Measurements from ENCODE around the gene TMEM236.

Gene TMEM236

DNA sequence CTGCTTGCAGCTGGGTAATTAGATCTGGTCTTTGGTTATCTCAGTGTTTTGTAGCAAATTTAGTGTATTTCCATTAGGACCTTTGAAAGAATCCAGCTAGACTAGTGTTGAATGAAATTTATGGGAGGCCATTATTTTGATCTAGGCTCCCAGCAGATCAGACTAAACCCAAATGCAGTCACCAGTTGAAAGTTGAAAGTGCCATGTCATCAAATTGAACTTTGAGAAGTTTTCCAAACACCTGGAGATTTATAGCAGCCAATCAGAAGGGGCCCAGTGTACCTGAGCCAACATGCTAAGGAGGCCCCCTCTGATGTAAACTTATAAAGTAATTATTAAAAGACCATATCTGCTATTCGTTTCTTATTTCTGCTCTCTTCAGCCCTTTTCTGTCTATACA, 11.3 kb upstream of the TMEM236 start:
- no peak for DNase-seq (ENCODE audit: low spot score)

DNA sequence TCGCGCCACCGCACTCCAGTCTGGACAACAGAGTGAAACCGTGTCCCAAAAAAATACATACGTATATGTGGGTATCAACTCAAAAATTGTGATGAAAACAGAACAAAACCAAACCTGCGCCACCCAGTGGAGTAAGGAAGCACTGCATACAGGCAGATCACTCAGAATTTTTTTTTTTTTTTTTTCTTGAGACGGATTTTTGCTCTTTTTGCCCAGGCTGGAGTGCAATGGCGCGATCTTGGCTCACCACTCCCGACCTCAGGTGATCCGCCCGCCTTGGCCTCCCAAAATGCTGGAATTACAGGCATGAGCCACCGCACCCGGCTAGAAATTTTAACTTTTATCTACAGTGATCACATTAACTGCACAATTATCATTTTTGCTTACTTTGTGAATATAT, 9.1 kb upstream of the TMEM236 start:
- peak; percentile 71 for DNase-seq (ENCODE audit: low spot score)

DNA sequence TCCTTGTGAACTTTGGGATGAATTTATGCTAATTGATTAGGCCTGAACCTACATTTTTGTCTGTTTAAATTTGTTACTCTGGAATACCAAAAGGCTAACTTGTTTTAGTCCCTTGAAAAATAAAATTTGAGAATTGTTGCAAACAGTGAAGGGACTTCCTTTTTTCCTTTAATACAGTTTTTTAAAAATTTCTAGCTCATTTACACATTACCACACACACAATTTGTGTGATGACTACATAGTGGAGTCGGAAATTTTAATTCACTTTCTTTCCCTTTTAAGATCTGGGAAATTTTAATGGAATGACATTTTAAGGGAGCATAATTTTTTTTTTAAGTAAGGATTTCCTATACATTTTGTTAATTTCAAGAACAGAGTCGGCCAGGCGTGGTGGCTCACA, 8.6 kb upstream of the TMEM236 start:
- no peak for DNase-seq (ENCODE audit: low spot score)

DNA sequence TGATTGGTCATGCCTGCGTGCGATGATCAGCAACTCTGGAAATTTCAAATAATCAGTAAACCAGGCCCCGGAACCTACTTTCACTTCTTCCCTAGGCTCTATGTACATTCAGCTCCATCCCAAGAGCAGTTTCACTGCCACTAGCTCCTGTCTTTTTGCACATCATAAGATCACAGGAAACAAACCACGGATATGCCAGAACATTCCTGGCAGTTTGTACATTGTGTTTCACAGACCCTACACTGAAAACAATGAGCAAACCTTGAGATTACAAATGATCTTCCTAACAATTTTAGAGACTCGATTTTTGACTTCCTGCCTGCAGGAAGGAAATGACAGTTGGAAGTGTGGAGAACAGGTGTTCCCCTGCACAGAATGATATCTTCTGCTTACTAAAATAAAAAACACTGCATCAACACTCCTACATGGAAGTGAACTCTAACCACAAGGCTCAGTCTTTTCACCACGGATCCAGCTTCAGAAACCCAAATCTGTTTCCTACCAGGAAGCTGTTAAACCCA, 7.6 kb upstream of the TMEM236 start:
- no peak for DNase-seq (ENCODE audit: low spot score)

DNA sequence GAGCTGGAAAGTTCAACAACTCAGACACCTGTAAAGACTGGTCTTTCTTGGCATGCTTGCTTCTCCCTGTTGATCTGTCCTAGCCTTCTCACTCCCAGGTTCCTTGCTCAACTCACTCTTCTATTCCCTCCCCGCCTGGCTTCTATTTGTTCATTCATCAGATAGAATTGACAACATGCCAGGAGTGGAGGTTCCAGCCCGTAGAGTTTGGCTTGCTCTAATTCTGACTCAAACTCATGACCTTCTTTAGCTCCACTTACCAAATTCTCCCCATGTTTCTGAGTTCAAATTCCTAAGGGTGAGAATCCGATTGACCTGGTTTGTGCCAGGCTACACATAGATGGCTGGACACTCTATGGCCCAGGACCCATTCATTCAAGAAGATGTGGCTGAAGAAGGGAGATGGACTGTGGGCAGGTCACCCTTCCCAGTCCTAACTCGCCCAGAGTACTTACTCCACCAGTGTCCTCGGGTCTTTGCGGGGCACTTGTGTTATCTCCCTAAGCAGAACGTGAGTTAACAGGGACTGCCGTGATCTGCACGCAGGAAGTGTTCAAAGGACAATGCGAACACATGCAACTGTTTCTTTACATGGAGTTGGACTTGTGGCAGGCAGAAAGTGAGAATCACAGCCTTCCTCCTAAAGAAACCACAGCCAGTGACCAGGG, 4.0 kb upstream of the TMEM236 start:
- DNase-seq (ENCODE audit: low spot score): peak; percentile 33

DNA sequence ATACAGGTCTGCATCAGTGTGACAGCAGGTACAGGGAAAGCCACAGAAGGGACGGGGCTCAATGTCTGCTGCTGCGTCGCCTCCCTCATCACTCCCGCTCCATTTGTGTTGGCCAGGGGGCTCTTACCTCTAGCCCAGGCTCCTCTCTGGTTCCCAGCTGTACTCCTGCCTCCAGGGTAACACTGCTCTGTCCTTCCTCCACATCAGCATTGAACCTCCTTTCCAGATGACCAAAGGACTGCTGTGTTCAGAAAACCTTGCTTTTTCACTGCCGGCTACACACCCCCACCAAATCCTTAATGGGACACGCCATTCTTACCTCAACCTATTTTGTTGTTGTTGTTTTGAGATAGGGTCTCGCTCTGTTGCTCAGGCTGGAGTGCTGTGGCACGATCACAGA, 2.1 kb upstream of the TMEM236 start:
- DNase-seq (ENCODE audit: low spot score): no peak

DNA sequence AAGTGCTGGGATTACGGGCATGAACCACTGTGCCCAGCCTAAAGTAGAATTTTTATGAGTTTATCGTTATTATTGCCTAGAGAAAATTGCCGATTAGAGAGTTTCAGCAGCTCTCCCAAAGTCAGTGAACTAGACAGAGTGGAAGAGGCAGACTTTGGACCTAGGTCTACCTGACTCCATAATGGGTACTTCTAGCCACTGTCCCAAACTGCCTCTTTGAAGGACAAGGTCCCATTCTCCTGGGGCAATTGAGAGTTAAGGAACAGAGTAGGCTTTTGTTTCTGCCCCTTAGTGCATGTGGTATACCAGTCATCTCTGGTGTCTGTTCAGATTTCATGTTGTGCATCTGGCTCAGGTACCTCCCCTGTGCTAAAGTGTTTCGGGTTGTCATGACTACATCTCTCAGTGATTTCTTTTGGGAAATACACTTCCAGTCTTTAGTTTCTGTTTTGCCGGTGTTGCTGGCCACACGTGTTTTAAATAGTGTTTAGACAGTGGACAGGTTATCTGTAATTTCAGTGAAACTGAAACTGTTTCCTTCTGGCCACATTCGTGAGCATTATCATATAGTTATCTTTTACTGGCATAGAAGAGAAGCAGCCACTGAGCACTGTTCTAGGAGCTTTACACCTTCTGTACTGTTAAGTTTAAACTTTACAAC, 4.7 kb downstream of the TMEM236 start:
- DNase-seq (ENCODE audit: low spot score): no peak

DNA sequence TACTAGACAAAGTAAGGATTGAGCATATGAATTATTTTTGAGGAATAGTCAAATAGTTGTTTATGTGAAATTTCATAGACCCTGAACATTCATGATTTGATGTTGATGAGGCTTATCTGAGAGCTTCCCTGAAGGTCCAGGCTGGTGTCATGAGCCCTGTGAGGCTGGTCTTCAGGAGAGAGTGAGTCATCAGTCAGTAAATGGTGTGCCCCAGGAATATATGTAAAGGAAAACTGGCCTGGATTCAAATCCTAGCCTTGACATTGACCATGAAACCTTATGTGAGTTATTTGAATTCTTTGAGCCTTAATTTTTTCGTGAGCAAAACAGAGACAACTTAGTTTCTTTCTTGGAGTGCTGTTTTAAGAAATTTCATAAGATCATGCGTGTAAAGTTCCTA, 6.2 kb downstream of the TMEM236 start:
- DNase-seq (ENCODE audit: low spot score): no peak

DNA sequence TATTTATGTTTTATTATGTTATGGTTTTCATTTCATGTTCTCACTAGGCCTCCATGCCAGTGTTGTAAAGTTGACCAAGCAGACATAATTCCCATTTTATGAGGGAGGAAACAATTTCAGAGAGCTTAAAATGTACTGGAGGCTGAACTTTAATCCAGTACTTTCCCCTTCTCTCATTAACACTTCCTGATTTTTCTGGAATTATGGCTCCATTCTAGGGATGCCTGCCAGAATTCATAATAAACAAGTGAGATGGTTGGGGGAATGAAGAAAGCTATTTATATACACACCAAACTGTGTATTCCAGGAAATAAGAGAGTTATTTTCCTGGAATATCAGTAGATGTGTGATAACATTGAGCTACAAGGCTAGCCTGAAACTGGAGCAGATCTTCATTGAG, 6.9 kb downstream of the TMEM236 start:
- DNase-seq (ENCODE audit: low spot score): no peak

DNA sequence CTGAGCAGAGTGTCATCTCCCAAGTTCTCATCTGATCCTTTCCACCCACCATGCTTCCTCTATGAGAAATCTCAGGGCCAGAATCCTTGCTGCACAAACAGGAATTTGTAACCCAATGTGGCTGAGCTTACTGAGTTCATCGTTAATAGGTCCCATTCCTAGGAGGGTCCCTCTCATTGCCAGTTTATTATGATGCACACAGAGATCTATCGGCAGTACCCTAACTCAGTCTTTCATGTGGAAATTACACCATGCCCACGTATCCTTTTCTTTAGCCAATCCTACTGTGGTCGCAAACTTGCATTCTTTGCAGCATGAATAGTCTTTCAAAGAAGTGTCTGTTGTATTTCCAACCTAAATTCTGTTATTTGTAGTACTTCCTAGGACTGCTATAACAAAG, 12.1 kb downstream of the TMEM236 start:
- DNase-seq (ENCODE audit: low spot score): no peak

DNA sequence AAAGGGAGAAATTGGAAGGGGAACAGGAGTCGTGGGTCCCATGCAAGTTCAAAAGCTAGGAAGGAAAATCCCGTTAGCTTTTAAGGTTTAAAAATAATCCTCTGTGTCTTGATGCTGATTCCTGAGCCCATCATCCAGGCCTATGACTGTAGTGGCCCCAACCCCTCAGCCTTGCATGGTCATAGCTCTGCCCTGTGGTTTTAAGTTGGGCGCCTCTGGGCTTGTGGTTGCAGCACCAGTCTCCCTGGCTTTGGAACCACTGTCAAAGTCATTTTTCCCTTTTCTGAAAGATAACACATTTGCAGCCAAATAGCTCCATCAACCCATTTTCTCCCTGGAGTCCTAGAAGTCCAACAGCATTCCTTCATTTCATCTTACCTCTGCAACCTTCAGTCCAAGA, 13.6 kb downstream of the TMEM236 start:
- no peak for DNase-seq (ENCODE audit: low spot score)

DNA sequence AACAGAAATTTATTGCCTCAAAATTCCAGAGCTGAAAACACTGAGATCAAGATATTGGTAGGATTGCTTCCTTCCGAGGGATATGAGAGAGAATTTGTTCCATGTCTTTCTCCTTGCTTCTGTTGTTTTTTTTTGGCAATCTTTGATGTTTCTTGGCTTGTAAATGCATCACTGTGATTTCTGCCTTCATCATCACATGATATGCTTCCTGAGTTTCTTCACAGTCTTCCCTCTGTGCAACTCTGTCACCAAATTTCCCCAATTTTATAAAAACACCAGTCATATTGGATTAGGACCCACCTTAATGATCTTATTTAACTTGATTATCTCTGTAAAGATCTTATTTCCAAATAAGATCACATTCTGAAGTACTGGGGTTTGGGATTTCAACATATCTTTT, 14.7 kb downstream of the TMEM236 start:
- DNase-seq (ENCODE audit: low spot score): no peak

DNA sequence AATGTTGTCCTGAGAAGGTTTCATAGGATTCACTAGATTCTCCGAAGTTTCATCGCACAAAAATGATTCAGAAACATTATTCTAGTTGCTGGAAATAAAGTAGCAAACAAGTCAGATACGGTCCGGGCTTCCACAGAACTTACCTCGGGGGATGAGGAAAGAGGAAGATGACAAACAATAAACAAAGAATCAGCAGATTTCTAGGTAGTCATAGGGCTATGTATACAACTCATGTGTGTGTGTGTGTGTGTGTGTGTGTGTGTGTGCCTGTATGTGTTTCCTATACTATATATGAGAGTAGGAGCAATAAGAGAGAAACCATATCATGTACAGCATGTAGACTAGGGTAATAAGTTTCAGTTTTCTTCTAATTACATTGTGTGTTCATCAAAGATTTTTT, 16.5 kb downstream of the TMEM236 start:
- no peak for DNase-seq (ENCODE audit: low spot score)

DNA sequence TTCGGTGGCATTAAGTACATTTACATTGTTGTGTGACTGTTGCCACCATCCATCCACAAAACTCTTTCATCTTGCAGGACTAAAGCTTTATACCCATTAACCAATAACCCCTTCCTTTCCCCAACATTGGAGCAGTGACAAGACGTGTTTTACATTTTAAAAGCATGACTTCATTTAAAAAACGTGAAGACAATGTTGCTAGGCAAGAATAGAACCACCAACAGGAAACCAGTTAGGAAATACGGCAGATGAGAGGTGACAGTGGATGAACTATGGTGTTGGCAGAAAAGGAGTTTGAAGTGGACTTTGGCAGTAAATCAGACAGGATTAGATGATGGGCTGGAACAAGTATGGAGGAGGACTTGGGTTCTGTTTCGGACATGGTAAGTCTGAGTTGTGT, 17.0 kb downstream of the TMEM236 start:
- no peak for DNase-seq (ENCODE audit: low spot score)

DNA sequence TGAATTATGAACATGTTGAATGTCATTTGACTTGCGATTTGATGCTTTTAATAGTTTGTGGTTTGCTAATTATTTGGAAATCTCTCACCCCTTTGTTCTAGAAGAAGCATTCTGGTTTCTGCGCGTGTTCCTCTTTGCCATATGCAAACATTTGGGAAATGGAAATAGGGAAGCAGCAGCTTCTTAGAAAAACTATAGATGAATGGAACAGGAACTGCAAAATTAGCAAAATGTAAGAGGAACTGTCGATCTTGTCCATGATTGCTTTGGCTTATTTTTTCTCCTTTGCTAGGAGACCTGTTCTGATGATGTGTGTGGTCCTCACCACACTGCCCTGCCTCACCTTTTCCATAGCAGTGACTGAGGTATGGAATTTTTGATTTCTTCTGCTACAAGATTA, 19.0 kb downstream of the TMEM236 start:
- no peak for DNase-seq (ENCODE audit: low spot score)

DNA sequence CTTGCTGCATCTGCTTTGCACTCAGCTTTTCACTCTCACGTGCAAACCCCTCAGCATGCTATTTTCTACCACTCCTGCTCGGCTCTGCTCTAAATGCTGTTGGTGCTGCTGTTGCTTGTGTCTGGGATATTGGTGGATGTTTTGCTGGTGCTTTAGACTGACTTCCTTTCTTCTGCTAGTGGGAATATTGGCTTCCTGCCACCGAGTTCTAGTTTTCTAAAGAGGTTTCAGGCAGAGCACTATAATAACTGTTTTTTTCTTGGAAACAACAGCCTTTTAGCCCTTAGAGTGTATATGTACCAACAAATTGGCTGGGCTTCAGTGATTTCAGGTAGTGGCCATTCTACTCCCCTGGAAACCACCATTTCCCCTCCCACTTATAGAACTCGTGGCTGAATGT, 27.8 kb downstream of the TMEM236 start:
- DNase-seq (ENCODE audit: low spot score): no peak

DNA sequence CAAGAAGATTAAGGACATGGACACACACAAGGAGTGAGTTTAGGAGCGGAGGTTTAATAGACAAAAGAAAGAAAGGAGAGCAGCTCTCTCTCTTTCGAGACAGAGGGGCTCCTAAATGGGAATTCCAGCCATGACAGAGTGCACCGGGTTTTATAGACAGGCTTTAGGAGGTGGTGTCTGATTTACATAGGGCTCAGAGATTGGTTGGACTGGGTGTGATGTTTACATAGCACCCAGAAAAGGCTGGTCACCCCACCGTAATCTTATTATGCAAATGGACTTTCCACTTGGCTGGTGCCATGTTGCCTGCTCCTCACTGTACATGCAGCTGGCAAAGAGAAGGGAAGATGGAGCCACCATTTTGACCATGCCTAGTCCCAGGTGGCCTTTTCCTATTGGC, 28.7 kb downstream of the TMEM236 start:
- no peak for DNase-seq (ENCODE audit: low spot score)

DNA sequence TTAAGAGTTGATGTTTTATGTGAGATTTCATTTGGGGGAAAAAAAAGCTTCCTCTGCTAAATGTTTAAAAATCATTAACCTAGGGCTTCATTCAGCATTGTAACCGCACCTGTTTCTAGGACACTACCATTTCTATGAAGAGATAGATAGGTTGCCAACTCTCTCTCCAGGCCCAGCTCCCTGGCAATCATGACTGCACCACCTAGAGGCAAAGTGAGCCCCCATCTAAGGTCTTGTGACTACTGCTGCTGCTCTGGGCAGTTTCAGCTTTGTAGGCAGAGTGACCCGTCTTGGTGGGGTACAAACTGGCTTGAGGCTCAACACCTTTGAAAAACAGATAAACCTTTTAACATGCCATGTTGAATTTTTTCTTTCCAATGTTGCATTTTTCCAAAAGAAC, 29.9 kb downstream of the TMEM236 start:
- DNase-seq (ENCODE audit: low spot score): no peak

DNA sequence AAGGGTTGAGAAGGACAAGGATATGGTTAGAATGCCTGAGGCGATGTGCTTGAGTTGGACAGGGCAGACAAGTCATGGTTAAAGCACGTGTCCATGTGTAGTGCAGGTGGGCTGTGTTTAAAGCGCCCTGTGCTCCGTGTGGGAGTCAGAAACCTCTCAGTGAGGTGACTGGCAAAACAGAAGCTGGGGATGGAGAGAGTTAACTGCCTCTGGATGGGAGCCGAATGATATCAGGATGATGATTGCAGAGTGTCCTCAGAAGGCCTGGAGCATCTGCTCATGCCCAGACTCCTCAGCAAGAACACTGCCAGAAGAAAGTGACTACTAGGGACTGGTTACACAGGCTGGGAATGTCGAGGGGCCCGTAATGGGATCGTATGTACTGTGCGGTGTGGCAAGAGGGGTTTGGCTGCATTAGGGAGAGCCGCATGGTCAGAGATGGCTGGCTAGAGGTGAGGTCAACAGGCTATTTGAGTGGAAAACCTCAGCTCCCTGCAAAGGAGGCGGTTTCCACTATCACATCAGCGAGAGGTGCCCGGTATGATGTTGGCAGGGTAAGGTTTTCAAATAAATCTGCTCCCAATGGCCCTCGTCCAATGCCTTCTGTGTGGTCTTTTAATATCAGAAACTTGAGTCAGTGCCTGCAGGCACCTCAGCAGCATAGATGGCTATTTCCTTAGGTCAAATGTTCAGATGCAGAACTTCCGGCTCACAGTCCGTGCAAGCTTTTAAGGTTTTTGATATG, 31.1 kb downstream of the TMEM236 start:
- peak; percentile 57 for DNase-seq (ENCODE audit: low spot score)

DNA sequence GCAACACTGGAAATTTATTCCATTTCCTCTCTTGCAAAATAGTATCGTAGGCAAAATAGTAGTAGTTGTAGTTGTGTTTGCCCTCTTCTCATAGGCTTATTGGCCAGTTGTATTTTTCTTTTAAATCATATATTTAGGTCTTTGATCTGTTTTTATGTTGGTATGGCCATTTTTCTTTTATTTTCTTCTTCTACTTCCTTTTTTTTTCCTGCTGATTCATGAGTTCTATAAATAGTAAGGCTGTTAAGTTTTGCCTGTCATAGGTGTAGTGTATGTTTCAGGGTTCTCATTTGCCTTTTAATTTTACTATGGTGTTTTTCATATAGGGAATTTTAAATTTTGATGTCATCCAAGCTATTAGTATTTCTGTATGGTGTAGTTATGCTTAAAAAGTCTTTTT, 31.8 kb downstream of the TMEM236 start:
- DNase-seq (ENCODE audit: low spot score): no peak

DNA sequence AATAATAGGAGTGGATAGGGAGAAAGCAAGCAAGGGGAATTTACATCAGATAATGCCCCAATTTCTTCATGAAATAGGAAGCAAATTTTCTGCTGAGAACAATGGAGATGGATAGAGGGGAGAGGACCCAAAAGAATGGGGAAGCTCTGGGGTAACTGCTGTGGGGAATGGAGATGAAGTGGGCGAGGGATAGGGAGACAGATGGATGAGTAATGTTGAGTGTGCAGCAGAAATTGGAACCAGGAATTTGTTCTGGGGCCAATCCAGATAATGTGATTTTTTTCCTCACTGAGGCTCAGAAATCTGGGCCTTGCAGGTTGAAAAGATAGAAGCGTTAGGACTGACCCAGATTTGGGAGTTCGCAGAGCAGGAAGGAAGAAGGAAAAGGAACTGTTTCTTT, 32.7 kb downstream of the TMEM236 start:
- peak; percentile 75 for DNase-seq (ENCODE audit: low spot score)

DNA sequence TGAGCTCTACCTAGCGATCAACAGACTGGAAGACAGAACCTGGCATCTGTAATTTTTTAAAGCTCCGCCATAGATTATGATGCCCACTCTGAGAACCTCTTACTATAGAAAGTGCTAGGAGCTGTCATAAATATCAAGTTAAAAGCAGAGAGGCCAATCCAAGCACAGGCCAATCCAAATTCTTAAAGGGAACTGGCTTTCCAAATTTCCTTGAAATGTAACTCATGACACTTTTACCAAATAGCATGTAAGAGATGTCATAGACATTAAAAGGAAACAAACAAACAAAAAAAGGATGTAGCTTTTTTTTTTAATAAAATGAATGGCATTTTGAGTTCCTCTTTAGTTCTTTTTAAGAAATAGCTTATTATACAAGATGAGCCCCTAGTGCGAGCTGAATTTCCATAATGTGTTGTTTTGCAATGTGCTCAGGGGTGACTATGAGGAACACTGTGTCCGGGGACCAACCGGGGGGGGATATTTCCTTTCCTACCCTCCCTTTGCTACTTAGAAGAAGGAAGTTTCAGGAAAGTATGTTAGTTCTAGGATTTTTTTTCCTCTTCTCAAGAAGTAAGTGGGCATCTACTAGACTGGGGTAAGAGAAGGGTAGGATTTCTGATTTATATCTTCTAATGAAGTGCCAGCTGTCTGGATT, 33.4 kb downstream of the TMEM236 start:
- DNase-seq (ENCODE audit: low spot score): no peak
